GM12878 (cell line): Measurements from ENCODE around the gene ATP5F1D. TPM values are rescaled to one million over a fixed set of nuclear protein-coding genes. Genes with fewer than 3 reads are reported as not detected.
A peak's percentile ranks its signal among the peaks of the same experiment; 100 is the strongest.

ENCODE experiments used
- ATF7 ChIP-seq: fragments of 450-650 bp; IDR thresholded peaks from 2 replicates; pipeline ENCODE4 v1.6.1; 2016; ENCODE audit warnings: low read depth, mild to moderate bottlenecking
- POLR2A ChIP-seq: IDR thresholded peaks from 2 replicates; pipeline ENCODE4 v1.6.1; 2011; ENCODE audit warnings: low read depth, mild to moderate bottlenecking, low read length
- POLR2AphosphoS5 ChIP-seq: IDR thresholded peaks from 2 replicates; pipeline ENCODE4 v1.6.1; 2011; ENCODE audit warnings: mild to moderate bottlenecking, low read length, inconsistent platforms
- SRF ChIP-seq, 2 experiments: IDR thresholded peaks; 2 replicates each; pipeline ENCODE4 v1.6.1; 2011; ENCODE audit warnings: low read depth in 2 of 2, low read length in 2 of 2, mild to moderate bottlenecking in 1 of 2, moderate library complexity in 1 of 2
- ZBED1 ChIP-seq: IDR thresholded peaks from 2 replicates; pipeline ENCODE4 v1.6.1; 2016; ENCODE audit warnings: borderline replicate concordance
- polyA plus RNA-seq, 11 experiments: library from polyadenylated mRNA; depleted of rRNA in 4 of 11; unstranded in 6 of 11; stranded (reverse) in 5 of 11; fragments of >200 nt; fragmentation: Nextera tagmentation in 4 of 11; fragmentation: Illumina TruSeq in 1 of 11; extraction: Ambion mirVana in 4 of 11; extraction: Trizol in 1 of 11; gene quantifications; 1 replicate in 1 of 11; 2 replicates in 10 of 11; pipeline versions ENCODE4 v1.2.1 to v1.2.3, GENCODE V29; 2011 to 2016; ENCODE audit warnings: inconsistent platforms in 2 of 11, missing spikeins in 2 of 11, low read depth in 1 of 11
- total RNA-seq, 4 experiments: library from RNA; depleted of rRNA in 3 of 4; stranded (reverse); fragments of >200 nt in 3 of 4; fragmentation: Illumina TruSeq in 1 of 4; extraction: Trizol in 1 of 4; gene quantifications; 2 replicates each; pipeline versions ENCODE4 v1.2.1 to v1.2.3, GENCODE V29; 2013 to 2021
- TF ChIP-seq, protein P1 (sequence below): fragments of 450-650 bp; IDR thresholded peaks from 2 replicates; pipeline ENCODE4 v1.6.1; 2016; ENCODE audit warnings: mild to moderate bottlenecking
- TF ChIP-seq, protein P2 (sequence below): fragments of 450-650 bp; IDR thresholded peaks from 2 replicates; pipeline ENCODE4 v1.6.1; 2016; ENCODE audit warnings: mild to moderate bottlenecking, moderate library complexity, borderline replicate concordance

ATP5F1D gene
- total and polyA plus RNA-seq, 10 of the 15 experiments (the other 5 are each of a cell fraction or from before 2014, with no cell fraction given): 7.2 to 357 (median 49.5) TPM

DNA sequence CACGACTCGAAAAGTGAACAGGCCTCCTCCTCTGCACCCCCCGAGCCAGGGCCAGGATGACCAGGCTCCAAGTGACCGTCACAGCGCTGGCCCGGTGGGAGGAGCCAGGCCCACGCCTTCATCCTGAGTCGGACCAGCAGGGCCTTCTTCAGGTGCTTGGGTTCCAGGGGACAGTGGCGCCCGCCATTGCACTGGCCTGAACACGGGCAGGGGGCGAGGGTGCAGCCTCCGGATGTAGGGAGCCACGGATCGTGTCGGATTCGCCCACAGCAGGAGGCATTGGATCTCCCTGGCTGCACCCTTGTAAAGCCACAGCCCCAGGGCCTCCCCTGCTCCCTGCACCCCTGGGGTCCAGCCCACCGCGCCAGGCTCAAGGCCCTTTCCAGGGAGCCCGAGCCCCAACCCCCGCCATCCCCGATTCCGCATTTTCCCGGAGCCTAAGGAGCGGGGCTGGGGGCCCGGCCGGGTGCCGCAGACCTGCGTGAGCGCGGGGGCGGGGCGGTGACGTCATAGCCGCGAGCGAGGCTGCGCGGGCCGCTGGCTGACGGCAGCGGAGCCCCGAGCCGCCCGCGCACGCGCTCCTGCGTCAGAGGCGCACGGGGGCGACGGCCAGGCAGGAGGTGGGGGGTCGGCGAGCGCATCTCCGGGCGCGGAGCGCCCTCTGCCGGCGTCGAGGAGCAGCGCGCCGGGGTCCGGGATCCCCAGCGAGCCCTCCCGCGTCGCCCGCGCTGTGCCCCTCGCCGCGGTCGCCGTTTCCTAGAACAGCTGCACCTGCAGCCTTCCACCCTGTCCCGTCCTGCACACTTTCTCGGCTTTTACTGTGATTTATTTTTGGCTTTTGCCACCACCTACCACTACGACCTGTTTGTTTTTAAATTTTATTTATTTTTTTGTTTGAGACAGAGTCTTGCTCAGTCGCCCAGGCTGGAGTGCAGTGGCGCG lies 1.5 kb upstream of the ATP5F1D start (continued):
- TF ChIP-seq, protein P1, sequence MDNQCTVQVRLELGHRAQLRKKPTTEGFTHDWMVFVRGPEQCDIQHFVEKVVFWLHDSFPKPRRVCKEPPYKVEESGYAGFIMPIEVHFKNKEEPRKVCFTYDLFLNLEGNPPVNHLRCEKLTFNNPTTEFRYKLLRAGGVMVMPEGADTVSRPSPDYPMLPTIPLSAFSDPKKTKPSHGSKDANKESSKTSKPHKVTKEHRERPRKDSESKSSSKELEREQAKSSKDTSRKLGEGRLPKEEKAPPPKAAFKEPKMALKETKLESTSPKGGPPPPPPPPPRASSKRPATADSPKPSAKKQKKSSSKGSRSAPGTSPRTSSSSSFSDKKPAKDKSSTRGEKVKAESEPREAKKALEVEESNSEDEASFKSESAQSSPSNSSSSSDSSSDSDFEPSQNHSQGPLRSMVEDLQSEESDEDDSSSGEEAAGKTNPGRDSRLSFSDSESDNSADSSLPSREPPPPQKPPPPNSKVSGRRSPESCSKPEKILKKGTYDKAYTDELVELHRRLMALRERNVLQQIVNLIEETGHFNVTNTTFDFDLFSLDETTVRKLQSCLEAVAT: no peak
- TF ChIP-seq ATF7: peak; percentile 73
- TF ChIP-seq, protein P2, sequence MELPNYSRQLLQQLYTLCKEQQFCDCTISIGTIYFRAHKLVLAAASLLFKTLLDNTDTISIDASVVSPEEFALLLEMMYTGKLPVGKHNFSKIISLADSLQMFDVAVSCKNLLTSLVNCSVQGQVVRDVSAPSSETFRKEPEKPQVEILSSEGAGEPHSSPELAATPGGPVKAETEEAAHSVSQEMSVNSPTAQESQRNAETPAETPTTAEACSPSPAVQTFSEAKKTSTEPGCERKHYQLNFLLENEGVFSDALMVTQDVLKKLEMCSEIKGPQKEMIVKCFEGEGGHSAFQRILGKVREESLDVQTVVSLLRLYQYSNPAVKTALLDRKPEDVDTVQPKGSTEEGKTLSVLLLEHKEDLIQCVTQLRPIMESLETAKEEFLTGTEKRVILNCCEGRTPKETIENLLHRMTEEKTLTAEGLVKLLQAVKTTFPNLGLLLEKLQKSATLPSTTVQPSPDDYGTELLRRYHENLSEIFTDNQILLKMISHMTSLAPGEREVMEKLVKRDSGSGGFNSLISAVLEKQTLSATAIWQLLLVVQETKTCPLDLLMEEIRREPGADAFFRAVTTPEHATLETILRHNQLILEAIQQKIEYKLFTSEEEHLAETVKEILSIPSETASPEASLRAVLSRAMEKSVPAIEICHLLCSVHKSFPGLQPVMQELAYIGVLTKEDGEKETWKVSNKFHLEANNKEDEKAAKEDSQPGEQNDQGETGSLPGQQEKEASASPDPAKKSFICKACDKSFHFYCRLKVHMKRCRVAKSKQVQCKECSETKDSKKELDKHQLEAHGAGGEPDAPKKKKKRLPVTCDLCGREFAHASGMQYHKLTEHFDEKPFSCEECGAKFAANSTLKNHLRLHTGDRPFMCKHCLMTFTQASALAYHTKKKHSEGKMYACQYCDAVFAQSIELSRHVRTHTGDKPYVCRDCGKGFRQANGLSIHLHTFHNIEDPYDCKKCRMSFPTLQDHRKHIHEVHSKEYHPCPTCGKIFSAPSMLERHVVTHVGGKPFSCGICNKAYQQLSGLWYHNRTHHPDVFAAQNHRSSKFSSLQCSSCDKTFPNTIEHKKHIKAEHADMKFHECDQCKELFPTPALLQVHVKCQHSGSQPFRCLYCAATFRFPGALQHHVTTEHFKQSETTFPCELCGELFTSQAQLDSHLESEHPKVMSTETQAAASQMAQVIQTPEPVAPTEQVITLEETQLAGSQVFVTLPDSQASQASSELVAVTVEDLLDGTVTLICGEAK: no peak
- no peak for TF ChIP-seq POLR2A
- no peak for TF ChIP-seq POLR2AphosphoS5
- no peak for TF ChIP-seq SRF (IDR thresholded peaks at IDR 0.05; ENCODE audit: low read depth in 2 of 2, low read length in 2 of 2)
- no peak for TF ChIP-seq ZBED1
